HepG2 (cell line): ENCODE measurements around the gene SETD1A. TPM values are rescaled to one million over a fixed set of nuclear protein-coding genes. Genes with fewer than 3 reads are reported as not detected.

Experiments
- ARNT2 ChIP-seq: sonication (generic); formaldehyde crosslinking; IDR thresholded peaks from 2 replicates; pipeline ENCODE4 v1.8.0; 2022; ENCODE audit warnings: mild to moderate bottlenecking, low read depth, missing genetic modification reagents, moderate library complexity
- ASH2L ChIP-seq: fragments of 300-600, 200-600 bp; sonication (generic); IDR thresholded peaks from 2 replicates; pipeline ENCODE4 v1.7.0; 2017; ENCODE audit warnings: low read depth, mild to moderate bottlenecking, moderate library complexity, mixed read lengths, low read length; ENCODE audit not compliant: insufficient read length
- FOSL1 ChIP-seq: sonication (generic); formaldehyde crosslinking; IDR thresholded peaks from 2 replicates; pipeline ENCODE4 v1.9.0; 2021; ENCODE audit warnings: missing genetic modification reagents, borderline replicate concordance
- IRF1 ChIP-seq: sonication (generic); formaldehyde crosslinking; IDR thresholded peaks from 2 replicates; pipeline ENCODE4 v1.4.0; 2020; ENCODE audit warnings: low read depth, mild to moderate bottlenecking, missing genetic modification reagents
- KDM5A ChIP-seq: fragments of 200-600 bp; sonication (generic); IDR thresholded peaks from 2 replicates; pipeline ENCODE4 v1.7.0; 2018; ENCODE audit warnings: antibody characterized with exemption, mild to moderate bottlenecking, low read length, borderline replicate concordance
- LRRFIP1 ChIP-seq: sonication (generic); formaldehyde crosslinking; conservative IDR thresholded peaks from 2 replicates; pipeline ENCODE4 v1.4.0; 2020; ENCODE audit warnings: missing genetic modification reagents
- PAXIP1 ChIP-seq: sonication (generic); formaldehyde crosslinking; conservative IDR thresholded peaks from 2 replicates; pipeline ENCODE4 v1.4.0; 2020; ENCODE audit warnings: mild to moderate bottlenecking, missing genetic modification reagents, moderate library complexity
- PRDM15 ChIP-seq: sonication (generic); formaldehyde crosslinking; IDR thresholded peaks from 2 replicates; pipeline ENCODE4 v1.4.0; 2020; ENCODE audit warnings: missing genetic modification reagents
- SMAD1 ChIP-seq: sonication (generic); formaldehyde crosslinking; IDR thresholded peaks from 2 replicates; pipeline ENCODE4 v1.4.0; 2020; ENCODE audit warnings: missing genetic modification reagents, low read depth, mild to moderate bottlenecking, borderline replicate concordance
- ZFAT ChIP-seq: sonication (generic); formaldehyde crosslinking; conservative IDR thresholded peaks from 2 replicates; pipeline ENCODE4 v1.8.1; 2023; ENCODE audit warnings: missing genetic modification reagents, inconsistent platforms
- ZKSCAN5 ChIP-seq: sonication (generic); formaldehyde crosslinking; IDR thresholded peaks from 2 replicates; pipeline ENCODE4 v1.5.1; 2020; ENCODE audit warnings: mild to moderate bottlenecking, missing genetic modification reagents
- ZNF232 ChIP-seq: sonication (generic); formaldehyde crosslinking; IDR thresholded peaks from 2 replicates; pipeline ENCODE4 v1.4.0; 2020; ENCODE audit warnings: missing genetic modification reagents, borderline replicate concordance
- ZNF530 ChIP-seq: sonication (generic); formaldehyde crosslinking; IDR thresholded peaks from 2 replicates; pipeline ENCODE4 v1.5.0; 2020; ENCODE audit warnings: low read depth, mild to moderate bottlenecking, missing genetic modification reagents
- ZNF557 ChIP-seq: sonication (generic); formaldehyde crosslinking; IDR thresholded peaks from 2 replicates; pipeline ENCODE4 v1.4.0; 2020; ENCODE audit warnings: missing genetic modification reagents
- ZNF773 ChIP-seq: sonication (generic); formaldehyde crosslinking; IDR thresholded peaks from 2 replicates; pipeline ENCODE4 v1.4.0; 2020; ENCODE audit warnings: missing genetic modification reagents, borderline replicate concordance
- polyA plus RNA-seq, 8 experiments: library from polyadenylated mRNA; depleted of rRNA in 3 of 8; stranded (reverse) in 7 of 8; unstranded in 1 of 8; fragments of >200 nt; fragmentation: Illumina TruSeq in 4 of 8; extraction: Trizol in 4 of 8; gene quantifications; 2 replicates each; pipeline versions ENCODE4 v1.2.1 to v1.2.3, GENCODE V29; 2011 to 2016; ENCODE audit warnings: low read depth in 4 of 8, missing spikeins in 1 of 8, mixed read lengths in 1 of 8; ENCODE audit not compliant: insufficient read depth in 1 of 8
- total RNA-seq, 5 experiments: library from RNA; depleted of rRNA; stranded (reverse); fragments of >200 nt; fragmentation: Illumina TruSeq; extraction: Trizol; gene quantifications; 2 replicates each; pipeline ENCODE4 v1.2.3, GENCODE V29; 2016; ENCODE audit warnings: low read depth in 1 of 5

SETD1A gene
- total and polyA plus RNA-seq, 2 of the 13 experiments (the other 11 are each of a cell fraction or from before 2014, with no cell fraction given) = 3.8 to 5.6 TPM

- TF ChIP-seq IRF1 (CRISPR knock-in tag) (no peak), ZFAT (no peak), ZNF530 (no peak), SMAD1 (CRISPR knock-in tag) (no peak; the same call in 1 of the 2 replicates), PAXIP1 (CRISPR knock-in tag) (peak; percentile 11; the same call in 1 of the 2 replicates), ZNF773 (CRISPR knock-in tag) (no peak), FOSL1 (CRISPR knock-in tag) (no peak), ZNF557 (CRISPR knock-in tag) (no peak), ZNF232 (peak; percentile 11), KDM5A (no peak), ARNT2 (CRISPR knock-in tag) (no peak), ZKSCAN5 (CRISPR knock-in tag) (no peak), PRDM15 (no peak; the same call in 1 of the 2 replicates), LRRFIP1 (no peak), ASH2L (no peak)
Observed at GRCh38 chr16:30997725-30998711, 40.5 kb downstream of the SETD1A start (continued).
